Suppressor macrophage (primary cell): ENCODE data around the gene FBN2.

Source experiments
- DNase-seq, 4 experiments: peaks; one replicate each; pipeline ENCODE4 v3.0.0-alpha.2; 2020 to 2022

The FBN2 gene

GRCh38 chr5:128304791-128305190, 233.3 kb downstream of the FBN2 start:
- no peak for DNase-seq

DNA sequence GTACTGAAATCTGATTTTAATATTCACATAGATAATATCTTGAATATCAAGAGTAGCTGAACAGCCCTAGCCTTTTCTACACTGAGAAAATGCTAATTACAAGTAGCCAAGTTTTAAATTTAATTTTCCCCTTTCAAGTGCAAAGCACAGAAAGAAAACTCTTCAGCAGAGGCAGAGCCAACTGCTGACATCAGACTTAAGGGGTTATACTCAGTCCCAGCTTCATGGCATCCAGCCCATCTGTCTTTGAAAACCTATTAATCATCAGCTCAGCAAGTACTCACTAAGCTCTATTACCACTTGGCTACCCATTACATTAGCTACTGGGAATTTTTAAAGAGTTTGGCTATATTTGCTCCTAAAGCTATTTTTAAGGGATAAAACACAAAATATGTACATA, 234.0 kb downstream of the FBN2 start:
- DNase-seq, result no peak

DNA sequence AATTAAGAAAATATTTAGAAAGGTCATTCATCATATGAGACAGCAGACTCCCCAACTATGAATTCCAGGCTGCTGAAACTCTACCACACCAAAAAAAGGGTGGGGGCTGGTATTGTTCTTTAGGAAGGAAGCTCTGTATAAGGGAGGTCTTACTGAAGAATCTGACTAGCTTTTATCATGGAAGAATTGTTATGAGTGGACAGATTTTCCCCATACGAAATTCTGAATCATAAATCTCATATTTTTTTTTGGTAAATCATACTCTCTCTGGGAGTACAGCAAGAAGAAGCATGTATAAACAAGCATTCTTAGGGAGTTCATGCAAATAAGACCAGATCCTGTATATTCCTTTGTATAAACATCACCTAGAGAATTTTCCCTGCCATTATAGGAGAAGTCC, 234.5 kb downstream of the FBN2 start:
- no peak for DNase-seq

- DNase-seq, result no peak
These were observed 237.9 kb downstream of the FBN2 start for GRCh38 chr5:128300181-128300580.

GRCh38 chr5:128290152-128290858, 247.7 kb downstream of the FBN2 start:
- DNase-seq, result no peak

DNA sequence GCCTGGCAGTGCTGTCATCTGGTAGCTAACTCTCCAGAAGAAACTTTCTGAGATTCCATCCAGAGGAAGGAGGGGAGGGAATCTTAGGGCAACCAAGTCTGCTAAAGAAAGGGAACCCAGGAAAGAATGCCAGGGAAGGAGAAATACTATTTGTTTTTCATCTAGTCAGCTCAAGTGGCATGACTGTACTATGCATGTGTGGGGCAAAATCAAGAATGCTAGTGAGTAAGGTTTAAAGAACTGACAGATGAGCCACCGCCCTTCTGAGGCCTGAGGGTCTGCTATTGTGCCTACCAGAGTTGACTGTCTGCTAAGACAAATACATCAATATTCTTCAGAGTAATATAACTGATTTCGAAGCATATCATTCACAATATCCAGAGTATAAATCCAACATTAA, 250.3 kb downstream of the FBN2 start:
- no peak for DNase-seq

DNA sequence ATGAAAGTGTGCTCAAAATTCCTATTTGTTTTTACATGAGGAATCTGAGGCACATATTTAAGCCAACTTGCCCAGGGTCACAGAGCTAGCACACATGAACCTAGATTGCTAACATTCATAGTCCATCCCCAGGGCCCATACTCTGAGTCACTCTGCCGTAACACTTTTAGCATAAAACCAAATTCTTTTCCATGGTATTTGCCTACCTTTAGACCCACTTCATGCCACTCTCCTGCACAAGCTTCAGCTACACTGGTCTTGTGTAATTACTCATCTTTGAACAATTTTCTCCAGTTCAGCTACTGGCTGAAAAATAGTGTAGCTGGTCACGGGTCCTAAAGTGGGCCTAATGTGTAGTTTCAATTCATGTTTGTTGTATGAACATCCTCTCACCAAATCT, 253.8 kb downstream of the FBN2 start:
- no peak for DNase-seq

DNA sequence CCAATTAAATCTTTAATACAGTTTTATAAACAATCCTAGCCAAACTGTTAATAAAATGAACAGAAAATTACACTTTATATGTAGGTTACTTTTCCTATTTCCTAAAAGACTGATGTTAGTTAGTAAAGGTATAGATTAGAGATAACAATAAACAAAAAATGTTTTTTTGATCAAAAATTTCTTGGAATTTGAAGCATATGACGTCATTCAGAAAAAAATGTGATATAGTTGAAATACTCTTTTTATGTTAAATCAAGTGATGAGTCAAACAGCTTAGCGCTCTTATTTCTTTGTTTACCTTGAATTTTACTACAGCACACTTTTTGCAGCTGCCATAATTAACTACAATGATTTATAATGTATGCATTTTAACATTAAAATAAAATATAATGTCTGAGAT, 258.7 kb downstream of the FBN2 start:
- no peak for DNase-seq

GRCh38 chr5:128276537-128277216, 261.4 kb downstream of the FBN2 start:
- no peak for DNase-seq

DNA sequence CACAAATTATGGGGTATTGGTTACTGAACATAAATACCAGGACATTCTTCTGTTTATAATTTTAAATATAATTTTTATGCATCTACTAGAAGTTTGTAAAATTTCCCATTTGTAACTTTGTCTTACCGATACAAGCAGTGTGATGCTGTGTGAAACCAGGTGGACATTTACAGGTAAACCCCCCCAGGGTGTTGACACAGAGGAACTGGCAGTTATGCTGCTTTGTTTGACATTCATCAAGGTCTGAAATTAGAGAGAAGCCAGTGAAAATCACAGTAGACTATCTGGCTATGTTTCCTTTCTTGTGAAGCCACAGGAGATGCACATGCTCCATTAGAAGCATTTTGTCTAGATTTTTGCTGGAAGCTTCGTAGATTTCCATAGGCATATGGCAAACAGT, 263.6 kb downstream of the FBN2 start:
- DNase-seq, result no peak

- no peak for DNase-seq
These were observed 264.3 kb downstream of the FBN2 start for GRCh38 chr5:128273736-128274135.

- DNase-seq, result peak; percentile 2 to 57 (median 20)
These were observed 266.1 kb downstream of the FBN2 start for GRCh38 chr5:128271859-128272464.

DNA sequence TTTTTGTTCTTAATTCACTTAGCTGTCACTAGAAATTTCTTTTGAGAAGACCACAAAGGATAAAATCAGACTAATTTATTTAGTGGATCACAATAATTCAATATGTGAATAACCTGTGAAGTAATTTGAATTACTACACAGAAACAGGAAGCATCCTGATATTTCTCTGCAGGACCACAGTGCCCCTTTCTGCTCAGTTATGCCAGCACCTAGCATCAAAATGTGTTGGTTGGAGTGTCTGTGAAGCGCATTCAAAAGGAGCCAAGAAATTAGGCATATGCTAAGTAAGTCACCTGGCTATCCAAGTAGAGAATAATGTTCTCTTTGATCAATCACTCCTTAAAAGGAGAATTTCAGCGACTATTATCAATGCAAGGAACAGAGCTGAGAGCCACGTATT, 267.0 kb downstream of the FBN2 start:
- no peak for DNase-seq

- DNase-seq, result no peak
These were observed 273.3 kb downstream of the FBN2 start for GRCh38 chr5:128264564-128265360.

DNA sequence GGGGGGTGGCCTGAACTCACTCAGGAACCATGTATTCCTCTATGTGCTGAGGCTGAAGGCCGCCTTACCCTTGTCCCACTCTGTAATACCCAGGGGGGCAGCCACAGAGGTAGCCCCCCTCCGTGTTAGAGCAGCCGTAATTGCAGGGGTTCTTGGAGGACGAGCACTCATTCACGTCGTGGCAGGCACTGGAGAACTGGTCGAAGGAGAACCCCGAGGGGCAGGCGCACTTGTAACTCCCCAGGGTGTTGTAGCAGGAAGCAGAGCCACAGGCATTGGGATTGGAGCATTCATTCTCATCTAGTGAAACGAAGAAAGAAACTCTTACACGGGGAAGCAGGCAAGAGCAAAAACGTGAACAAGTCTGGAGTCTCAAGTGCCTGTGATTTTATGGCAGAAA, 274.7 kb downstream of the FBN2 start:
- DNase-seq, result no peak

DNA sequence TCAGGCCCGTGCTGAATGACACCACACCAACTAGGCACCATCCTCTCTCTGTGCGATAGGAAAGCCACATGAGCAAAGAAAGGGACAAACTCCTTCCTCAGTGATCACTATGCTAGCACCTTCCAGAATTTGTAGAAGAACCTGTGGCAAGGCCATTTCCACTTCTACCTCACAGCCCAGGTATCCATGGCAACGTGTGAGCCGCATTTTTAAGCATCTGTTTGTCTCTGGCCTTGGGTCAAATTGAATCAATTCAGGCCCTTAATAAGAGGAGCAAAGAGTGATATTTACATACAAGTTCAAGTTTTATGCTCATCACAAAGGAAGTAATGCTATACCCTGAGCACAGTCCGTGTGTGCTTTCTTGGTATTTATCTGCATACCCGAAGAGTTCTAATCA, 275.1 kb downstream of the FBN2 start:
- no peak for DNase-seq

- no peak for DNase-seq
These were observed 278.4 kb downstream of the FBN2 start for GRCh38 chr5:128259607-128260021.

GRCh38 chr5:128258372-128258771, 279.7 kb downstream of the FBN2 start:
- DNase-seq, result no peak

GRCh38 chr5:128257076-128257475, 281.0 kb downstream of the FBN2 start:
- no peak for DNase-seq

DNA sequence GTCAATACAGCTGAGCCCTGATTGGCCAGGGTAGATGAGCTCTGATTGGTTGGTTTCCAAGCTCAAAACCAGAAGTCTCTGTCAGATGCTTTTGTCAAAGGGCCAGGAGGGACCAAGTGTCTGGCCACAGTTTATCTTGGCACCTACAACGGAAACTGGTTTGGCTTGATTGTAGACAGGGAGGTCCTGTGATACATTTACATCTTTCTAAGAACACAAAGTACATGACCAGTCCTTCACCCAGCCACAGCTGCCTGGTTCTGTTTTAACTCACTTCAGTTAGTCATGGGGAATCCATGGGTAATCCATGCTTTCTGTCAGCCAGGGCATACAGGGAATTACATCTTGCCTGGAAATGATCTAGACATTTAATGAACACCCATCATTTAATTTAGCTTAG, 283.3 kb downstream of the FBN2 start:
- no peak for DNase-seq

- no peak for DNase-seq
These were observed 284.2 kb downstream of the FBN2 start for GRCh38 chr5:128253880-128254279.

DNA sequence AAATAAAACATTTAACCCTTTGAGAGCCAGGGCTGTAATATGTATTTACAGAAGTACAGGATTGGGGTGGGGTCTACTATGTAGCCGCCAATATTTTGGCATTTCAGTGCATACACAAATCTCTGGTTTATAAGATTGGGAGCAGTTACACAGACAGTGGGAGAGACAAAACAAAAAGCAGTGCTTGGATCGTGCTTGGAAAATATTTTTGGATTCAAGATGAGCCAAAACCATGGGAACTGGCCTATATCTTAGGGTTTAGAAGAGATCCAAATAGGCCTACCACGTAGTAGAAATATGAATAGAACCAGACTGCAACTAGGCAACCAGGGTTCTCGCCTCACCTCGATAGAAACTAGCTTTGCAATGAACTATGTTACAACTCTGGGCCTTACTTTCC, 284.9 kb downstream of the FBN2 start:
- no peak for DNase-seq

DNA sequence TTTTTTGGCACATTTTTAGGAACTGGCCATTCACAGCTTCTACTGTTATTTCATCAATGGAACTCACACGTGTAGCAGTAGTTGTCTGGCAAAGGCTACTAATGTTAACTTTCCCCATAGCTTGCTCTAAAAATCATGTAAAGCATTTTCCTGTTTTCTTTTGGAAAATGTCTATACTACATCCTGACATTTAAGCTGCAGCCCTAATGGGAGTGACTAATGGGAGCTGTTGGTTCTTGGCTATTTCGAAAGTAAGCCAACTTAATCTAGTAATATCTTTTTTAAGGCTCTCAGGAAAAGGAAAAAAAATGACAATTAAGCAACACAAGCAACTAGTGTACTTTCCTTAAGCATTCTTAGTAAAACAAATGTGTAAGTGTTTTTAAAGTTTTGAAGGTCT, 285.3 kb downstream of the FBN2 start:
- DNase-seq, result no peak
